NCI-H526 treated with DMSO at 0.1 percent for 48 hours (cell line): Measurements from ENCODE around the gene NR1H2.

Experiments used
- DNase-seq: peaks from one replicate; lab custom pipeline; 2025; lab: John Stamatoyannopoulos, UW

Gene NR1H2

GRCh38 chr19:50402544-50403301 is 26.5 kb downstream of the NR1H2 start:
- DNase-seq: no peak

- no peak for DNase-seq
Measured at GRCh38 chr19:50406156-50406820, 30.0 kb downstream of the NR1H2 start.

GRCh38 chr19:50406829-50407228 is 30.6 kb downstream of the NR1H2 start:
- DNase-seq: no peak

GRCh38 chr19:50409347-50409746 is 33.1 kb downstream of the NR1H2 start:
- no peak for DNase-seq

GRCh38 chr19:50410109-50410508 is 33.9 kb downstream of the NR1H2 start:
- no peak for DNase-seq

GRCh38 chr19:50412419-50412818 is 36.2 kb downstream of the NR1H2 start:
- no peak for DNase-seq

GRCh38 chr19:50413096-50413495 is 36.8 kb downstream of the NR1H2 start:
- DNase-seq: no peak

GRCh38 chr19:50413531-50413930 is 37.3 kb downstream of the NR1H2 start:
- DNase-seq: no peak

- peak; percentile 23 for DNase-seq
Measured at GRCh38 chr19:50414864-50415660, 38.8 kb downstream of the NR1H2 start.

GRCh38 chr19:50415661-50416033 is 39.4 kb downstream of the NR1H2 start:
- DNase-seq: no peak

GRCh38 chr19:50416034-50416977 is 40.0 kb downstream of the NR1H2 start:
- DNase-seq: no peak

- peak; percentile 65 for DNase-seq
Measured at GRCh38 chr19:50417111-50418081, 41.1 kb downstream of the NR1H2 start.

- no peak for DNase-seq
Measured at GRCh38 chr19:50418176-50419021, 42.1 kb downstream of the NR1H2 start, which contains the start of gene SPIB. TSS of gene SPIB (plus strand) at chr19:50418938. CDS start at chr19:50418963, 25 bp downstream.

- no peak for DNase-seq
Measured at GRCh38 chr19:50419022-50419579, 42.8 kb downstream of the NR1H2 start.

GRCh38 chr19:50419580-50420035 is 43.4 kb downstream of the NR1H2 start:
- DNase-seq: no peak

- no peak for DNase-seq
Measured at GRCh38 chr19:50420127-50420526, 43.9 kb downstream of the NR1H2 start.

- DNase-seq: no peak
Measured at GRCh38 chr19:50420808-50421207, 44.6 kb downstream of the NR1H2 start.

GRCh38 chr19:50422397-50423278 is 46.4 kb downstream of the NR1H2 start:
- DNase-seq: peak; percentile 88
